H1 (cell line): ENCODE data around the gene CEP85. TPM values are rescaled to one million over a fixed set of nuclear protein-coding genes. Genes with fewer than 3 reads are reported as not detected.

Source experiments
- CEBPB ChIP-seq: IDR thresholded peaks from 2 replicates; pipeline ENCODE4 v1.6.1; 2012; ENCODE audit warnings: low read depth, low read length
- RFX5 ChIP-seq: IDR thresholded peaks from 2 replicates; pipeline ENCODE4 v1.6.1; 2011; ENCODE audit warnings: low read depth, low read length, improper control_type of control experiment, borderline replicate concordance
- SIX5 ChIP-seq: IDR thresholded peaks from 2 replicates; pipeline ENCODE4 v1.6.1; 2011; ENCODE audit warnings: mild to moderate bottlenecking, low read depth, low read length
- polyA plus RNA-seq, 7 experiments: library from polyadenylated mRNA; depleted of rRNA in 3 of 7; stranded (reverse) in 5 of 7; unstranded in 2 of 7; fragments of >200 nt in 5 of 7; fragments of 200-250 nt in 2 of 7; gene quantifications; 1 replicate in 5 of 7; 2 replicates in 1 of 7; 4 replicates in 1 of 7; pipeline versions ENCODE4 v1.2.1 to v1.2.3, GENCODE V29; 2011 to 2013; ENCODE audit warnings: missing spikeins in 2 of 7, mixed read lengths in 2 of 7
- total RNA-seq: library from RNA; stranded (reverse); fragmentation: NEBNext Ultra II Directional; extraction: Animal tissue kit (Norgen Biotek cat#: 25700); gene quantifications from 2 replicates; pipeline ENCODE4 v1.2.1, GENCODE V29; 2021
- TF ChIP-seq, protein P1 (sequence below): IDR thresholded peaks from 2 replicates; pipeline ENCODE4 v1.6.1; 2012; ENCODE audit warnings: low read length, inconsistent platforms

Gene CEP85
- total and polyA plus RNA-seq, 2 of the 8 experiments (the other 6 are each of a cell fraction or from before 2014, with no cell fraction given): 40.4 to 43.7 TPM

DNA sequence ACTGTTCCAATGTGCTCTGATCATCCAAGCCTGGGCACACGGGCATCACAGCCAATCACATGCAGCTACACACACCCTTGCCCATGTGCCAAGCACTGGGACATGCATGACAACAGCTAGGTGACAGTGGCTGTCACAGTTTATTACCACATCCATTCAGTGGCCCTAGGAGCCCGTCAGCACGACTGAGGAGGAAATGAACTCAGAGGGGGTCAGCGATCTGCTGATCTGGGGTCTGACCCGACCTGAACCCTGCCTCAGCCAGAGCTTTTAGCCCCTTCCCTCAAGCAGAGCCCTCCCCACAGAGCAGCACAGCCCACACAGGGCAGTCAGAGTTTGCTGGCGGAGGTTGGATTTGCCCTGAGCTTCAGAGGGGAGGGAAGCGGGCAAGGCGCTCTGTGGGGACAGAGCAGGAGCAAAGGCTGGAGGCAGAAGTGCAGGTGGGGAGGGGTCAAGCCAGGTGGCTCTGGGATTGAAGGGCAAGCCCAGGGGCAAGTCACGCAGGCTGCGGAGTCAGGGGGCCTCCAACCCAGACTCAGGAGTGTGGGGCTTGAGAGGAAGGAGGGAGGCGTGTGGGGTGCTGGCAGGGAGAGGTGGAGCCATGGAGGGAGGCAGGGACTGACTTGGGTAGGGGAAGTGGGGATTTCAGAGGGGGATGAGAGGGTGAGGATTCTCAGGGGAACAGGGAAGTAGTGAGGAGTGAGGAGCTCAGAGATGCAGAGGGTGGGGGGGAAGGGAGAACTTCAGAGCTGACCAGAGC lies 56.3 kb downstream of the CEP85 start (continued):
- TF ChIP-seq, protein P1, sequence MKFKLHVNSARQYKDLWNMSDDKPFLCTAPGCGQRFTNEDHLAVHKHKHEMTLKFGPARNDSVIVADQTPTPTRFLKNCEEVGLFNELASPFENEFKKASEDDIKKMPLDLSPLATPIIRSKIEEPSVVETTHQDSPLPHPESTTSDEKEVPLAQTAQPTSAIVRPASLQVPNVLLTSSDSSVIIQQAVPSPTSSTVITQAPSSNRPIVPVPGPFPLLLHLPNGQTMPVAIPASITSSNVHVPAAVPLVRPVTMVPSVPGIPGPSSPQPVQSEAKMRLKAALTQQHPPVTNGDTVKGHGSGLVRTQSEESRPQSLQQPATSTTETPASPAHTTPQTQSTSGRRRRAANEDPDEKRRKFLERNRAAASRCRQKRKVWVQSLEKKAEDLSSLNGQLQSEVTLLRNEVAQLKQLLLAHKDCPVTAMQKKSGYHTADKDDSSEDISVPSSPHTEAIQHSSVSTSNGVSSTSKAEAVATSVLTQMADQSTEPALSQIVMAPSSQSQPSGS: no peak
- TF ChIP-seq SIX5 (no peak), RFX5 (no peak), CEBPB (no peak)
- TF ChIP-seq, all 59 proteins: peak for 0
